NB4 (cell line): Measurements from ENCODE around the gene NMT1.

Experiments
- CTCF ChIP-seq: IDR thresholded peaks from one replicate; pipeline ENCODE4 v1.5.1; 2012; ENCODE audit warnings: low read depth, low read length
- MAX ChIP-seq: IDR thresholded peaks from 2 replicates; pipeline ENCODE4 v1.6.1; 2011; ENCODE audit warnings: low read depth, low read length
- POLR2A ChIP-seq: IDR thresholded peaks from 2 replicates; pipeline ENCODE4 v1.6.1; 2011; ENCODE audit warnings: mild to moderate bottlenecking; ENCODE audit not compliant: insufficient read length; ENCODE audit errors: extremely low read depth

- TF ChIP-seq CTCF (no peak), MAX (no peak), POLR2A (no peak)
Observed at GRCh38 chr17:45128989-45129388, 67.9 kb downstream of the NMT1 start.
